GM18858 (cell line): Measurements from ENCODE around the gene DHX8.

Experiments
- ATAC-seq: cut with Tn5 transposase; IDR thresholded peaks from one replicate; pipeline ENCODE4 v1.9.1; 2021; ENCODE audit not compliant: unreplicated experiment

DHX8 gene

DNA sequence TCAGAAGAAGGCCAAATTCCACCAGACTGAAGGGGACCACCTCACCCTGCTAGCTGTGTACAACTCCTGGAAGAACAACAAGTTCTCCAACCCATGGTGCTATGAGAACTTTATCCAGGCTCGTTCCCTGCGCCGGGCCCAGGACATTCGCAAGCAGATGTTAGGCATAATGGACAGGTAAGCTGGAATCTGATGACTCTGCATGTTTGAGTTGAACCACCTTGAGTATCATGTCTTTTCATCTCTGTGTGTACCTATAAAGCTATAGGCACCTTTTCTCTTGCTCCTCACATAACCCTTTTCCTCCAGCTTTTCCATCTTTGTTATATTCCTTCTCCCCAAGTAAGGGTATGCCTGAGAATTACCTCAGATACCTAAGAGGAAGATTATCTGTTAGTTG is 37.6 kb downstream of the DHX8 start:
- ATAC-seq: no peak

GRCh38 chr17:43524945-43525575 is 41.3 kb downstream of the DHX8 start:
- ATAC-seq: no peak

- no peak for ATAC-seq
These were observed 43.3 kb downstream of the DHX8 start for GRCh38 chr17:43526886-43527648.

GRCh38 chr17:43528319-43528987 is 44.7 kb downstream of the DHX8 start:
- ATAC-seq: no peak

DNA sequence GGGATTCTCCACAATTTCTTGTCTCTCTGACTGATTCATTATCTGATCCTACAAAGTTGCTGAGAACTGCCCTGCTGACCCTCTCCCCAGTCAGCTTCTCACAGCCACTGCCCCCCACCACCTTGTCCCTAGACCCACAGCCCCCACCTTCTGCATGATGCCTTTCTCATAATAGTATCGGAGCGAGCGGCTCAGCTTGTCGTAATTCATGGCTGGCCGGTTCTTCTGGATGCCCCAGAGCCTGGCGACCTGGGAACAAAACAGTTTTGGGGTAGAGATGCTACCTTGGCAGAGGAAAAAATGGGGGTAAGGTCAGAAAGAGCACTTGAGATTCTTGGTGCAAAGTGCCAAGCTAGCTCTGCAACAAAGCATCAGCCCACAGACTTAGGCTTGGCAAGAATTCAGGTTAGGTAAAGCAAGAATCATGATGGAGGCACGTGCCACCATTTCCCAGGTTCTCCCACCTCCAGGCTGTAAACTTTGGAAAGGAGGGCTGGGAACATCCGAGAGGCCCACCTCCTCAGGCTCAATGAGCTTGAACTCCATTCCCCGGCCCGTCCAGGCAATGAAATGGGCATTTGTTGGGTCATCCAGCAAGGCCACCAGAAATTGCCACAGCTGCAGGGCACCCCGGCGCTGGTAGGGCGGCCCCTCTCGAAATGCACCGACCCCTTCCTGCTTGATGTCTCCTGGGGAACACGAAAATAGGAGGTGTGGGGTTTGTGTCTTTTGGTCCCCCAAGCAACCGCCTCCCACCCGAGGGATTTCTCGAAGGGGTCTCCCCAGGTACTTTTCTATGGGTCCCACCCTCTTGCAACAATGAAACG is 45.4 kb downstream of the DHX8 start:
- no peak for ATAC-seq

GRCh38 chr17:43529947-43530287 is 46.1 kb downstream of the DHX8 start:
- ATAC-seq: no peak

- no peak for ATAC-seq
These were observed 46.7 kb downstream of the DHX8 start for GRCh38 chr17:43530288-43531081.

GRCh38 chr17:43531082-43531378 is 47.3 kb downstream of the DHX8 start:
- ATAC-seq: no peak

DNA sequence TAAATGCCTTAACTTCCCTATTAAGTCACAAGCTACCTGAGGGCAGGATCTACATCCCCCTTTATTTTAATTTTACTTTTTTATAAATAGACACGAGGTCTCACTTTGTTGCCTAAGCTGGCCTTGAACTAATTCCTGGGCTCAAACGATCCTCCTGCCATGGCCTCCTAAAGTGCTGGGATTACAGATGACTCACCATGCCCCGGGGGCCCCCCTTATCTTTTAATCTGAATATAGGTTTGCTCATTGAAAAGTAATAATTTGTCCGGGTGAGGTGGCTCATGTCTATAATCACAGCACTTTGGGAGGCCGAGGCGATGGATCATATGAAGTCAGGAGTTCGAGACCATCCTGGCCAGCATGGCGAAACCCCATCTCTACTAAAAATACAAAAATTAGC is 48.2 kb downstream of the DHX8 start:
- no peak for ATAC-seq

GRCh38 chr17:43532581-43532980 is 48.8 kb downstream of the DHX8 start:
- ATAC-seq: no peak

DNA sequence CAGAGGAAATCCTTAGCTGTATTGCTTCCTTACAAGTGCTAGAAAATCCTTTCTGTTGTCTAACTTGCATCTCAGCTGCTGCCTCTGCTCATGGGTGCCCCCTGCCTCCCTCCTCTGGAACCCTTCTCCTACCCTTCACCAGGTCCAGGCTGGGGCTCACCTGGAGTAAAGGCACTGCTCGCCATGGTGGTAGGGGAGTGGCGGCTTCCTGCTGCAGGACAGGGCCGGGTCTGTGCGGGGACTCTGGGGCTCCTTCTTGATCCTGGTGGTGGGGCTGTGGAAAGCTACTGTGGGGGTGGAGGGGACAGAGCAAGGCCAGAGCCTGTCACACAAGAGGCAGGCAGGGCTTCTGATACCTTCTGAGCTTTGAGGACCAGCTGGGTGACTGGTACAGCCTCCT is 49.9 kb downstream of the DHX8 start:
- ATAC-seq: no peak

GRCh38 chr17:43534909-43535308 is 51.1 kb downstream of the DHX8 start:
- ATAC-seq: no peak

DNA sequence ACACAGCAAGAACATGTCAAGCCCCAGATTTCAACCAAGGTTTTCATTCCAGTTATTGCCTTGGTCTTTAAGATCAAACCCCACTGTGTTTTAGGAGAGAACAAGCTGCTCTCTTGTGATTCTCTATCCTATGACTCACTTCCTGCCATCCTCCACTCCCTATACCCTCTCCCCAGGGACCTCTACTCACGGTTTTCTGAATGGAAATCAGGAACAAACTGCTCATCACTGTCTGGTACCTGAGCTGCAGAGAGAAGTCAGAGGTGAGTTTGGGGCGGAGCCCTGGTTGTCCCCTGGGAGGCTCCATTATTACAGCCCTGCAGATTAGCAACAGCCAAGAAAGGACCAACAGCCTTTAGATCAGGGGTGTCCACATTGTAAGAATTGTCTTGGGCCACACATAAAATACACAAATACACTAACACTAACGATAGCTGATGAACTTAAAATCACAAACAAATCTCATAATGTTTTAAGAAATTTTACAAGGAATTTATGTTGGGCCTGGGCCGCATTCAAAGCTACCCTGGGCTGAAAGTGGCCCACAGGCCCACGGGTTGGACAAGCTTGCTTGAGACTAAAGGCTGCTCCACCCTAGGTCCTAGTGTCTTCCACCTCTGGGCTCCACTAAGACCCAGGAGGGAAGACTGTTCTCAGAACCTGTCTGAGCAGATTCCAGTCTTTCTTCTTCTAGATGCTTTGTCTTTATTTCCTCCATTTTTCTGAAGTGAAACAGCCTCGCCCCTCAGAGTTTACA is 52.6 kb downstream of the DHX8 start:
- no peak for ATAC-seq

- ATAC-seq: no peak
These were observed 57.3 kb downstream of the DHX8 start for GRCh38 chr17:43540821-43541674.

- no peak for ATAC-seq
These were observed 59.1 kb downstream of the DHX8 start for GRCh38 chr17:43542859-43543258.

DNA sequence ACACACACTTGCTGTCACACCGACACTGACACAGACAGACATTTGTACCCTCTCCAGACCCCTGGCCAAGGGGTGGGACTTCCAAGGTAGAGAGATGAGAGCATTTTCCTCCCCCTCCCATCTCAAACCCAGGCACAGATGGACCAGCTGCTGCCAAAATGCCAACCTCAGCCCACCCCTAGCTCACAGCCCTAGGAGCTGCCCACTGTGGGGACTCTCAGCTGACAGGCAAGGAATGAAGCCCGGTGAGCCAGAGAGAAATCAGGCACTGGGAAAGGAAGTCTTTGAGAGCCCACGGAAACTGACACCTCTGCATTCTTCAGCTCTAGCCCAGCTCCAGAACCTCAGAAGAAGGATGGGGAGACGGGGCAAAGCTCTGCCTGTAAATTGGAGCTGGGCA is 59.5 kb downstream of the DHX8 start:
- no peak for ATAC-seq

DNA sequence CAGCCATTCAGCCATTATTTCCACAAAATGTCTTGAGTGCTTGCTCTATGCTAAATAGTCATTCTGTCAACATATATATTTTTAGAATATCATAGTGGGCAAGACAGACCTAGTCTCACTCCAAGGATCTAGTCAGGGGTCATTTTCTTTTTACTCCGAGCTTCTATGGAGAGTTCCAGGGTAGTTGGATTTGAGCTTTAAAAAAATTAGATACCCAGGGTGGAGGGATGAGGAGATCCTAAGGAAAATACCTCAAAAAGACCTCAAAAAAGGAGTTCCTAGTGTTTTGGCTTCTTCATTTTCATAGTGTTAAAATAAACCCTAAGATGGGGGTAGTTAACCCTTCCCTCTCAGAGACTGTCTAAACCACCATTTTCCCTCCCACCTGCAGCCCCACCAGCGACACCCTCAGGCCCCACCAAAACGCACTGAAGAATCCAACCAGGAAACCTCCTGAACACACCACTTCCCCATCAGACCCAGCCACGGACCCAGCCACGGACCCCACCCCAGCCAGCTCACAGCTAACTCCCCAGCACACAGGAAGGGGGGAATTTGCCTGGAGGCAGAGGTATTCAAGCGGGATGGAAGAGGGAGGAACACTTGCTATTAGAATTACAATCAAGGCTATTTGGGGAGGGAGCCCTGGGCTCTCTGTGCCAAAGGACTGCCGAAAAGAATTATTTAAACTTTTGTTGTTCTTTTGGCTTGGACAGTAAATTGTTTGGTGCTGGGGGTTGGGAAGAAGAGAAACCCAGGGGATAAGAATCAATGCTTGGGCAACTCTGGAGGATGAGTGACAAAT is 60.2 kb downstream of the DHX8 start:
- no peak for ATAC-seq

DNA sequence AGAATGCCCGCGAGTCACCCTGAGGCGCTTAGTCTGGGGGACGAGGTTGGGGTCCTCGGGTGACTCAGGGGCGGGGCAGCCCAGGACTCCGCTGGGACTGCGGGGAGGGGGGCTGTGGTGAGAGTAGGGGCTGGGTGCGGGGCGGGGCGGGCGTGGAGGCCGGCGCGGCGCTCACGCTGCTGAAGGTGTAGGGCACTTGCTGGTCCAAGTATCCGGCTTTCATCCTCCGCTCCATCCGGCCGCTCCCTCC is 61.5 kb downstream of the DHX8 start:
- ATAC-seq: no peak
